GM12873 (cell line): ENCODE data around the gene ZFC3H1.

ENCODE experiments used
- TF ChIP-seq, protein P1 (sequence below): IDR thresholded peaks from 2 replicates; pipeline ENCODE4 v1.5.1; 2012; ENCODE audit warnings: low read depth, mild to moderate bottlenecking, moderate library complexity, low read length, control low read depth; ENCODE audit not compliant: insufficient read depth; ENCODE audit errors: missing control alignments

Gene ZFC3H1

GRCh38 chr12:71641390-71641789, 22.3 kb downstream of the ZFC3H1 start:
- TF ChIP-seq, protein P1, sequence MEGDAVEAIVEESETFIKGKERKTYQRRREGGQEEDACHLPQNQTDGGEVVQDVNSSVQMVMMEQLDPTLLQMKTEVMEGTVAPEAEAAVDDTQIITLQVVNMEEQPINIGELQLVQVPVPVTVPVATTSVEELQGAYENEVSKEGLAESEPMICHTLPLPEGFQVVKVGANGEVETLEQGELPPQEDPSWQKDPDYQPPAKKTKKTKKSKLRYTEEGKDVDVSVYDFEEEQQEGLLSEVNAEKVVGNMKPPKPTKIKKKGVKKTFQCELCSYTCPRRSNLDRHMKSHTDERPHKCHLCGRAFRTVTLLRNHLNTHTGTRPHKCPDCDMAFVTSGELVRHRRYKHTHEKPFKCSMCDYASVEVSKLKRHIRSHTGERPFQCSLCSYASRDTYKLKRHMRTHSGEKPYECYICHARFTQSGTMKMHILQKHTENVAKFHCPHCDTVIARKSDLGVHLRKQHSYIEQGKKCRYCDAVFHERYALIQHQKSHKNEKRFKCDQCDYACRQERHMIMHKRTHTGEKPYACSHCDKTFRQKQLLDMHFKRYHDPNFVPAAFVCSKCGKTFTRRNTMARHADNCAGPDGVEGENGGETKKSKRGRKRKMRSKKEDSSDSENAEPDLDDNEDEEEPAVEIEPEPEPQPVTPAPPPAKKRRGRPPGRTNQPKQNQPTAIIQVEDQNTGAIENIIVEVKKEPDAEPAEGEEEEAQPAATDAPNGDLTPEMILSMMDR: no peak

- TF ChIP-seq, protein P1: no peak
These were observed 23.3 kb downstream of the ZFC3H1 start for GRCh38 chr12:71640316-71640715.

DNA sequence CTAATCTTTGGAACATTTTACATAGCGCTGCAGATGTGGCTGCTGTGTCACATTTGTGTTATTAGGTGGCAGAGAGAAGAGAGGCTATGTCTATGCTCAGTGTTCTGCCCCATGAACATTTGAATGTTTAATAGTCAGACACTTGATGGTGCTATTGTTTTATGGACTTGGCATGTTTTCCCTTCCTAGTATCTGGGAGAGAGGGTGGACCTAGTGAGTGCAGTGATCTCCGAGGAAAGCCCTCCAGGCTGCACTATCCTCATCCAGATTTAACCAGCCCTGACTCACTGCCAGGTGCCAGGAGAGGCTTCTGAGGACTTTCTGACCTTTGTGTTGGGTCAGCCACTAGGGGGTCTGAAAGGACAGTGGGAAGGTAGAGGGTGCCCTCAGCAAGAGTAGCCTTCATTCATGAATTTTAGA, 24.3 kb downstream of the ZFC3H1 start:
- TF ChIP-seq, protein P1: peak; percentile 48

- TF ChIP-seq, protein P1: no peak
These were observed 25.1 kb downstream of the ZFC3H1 start for GRCh38 chr12:71638499-71638898.

DNA sequence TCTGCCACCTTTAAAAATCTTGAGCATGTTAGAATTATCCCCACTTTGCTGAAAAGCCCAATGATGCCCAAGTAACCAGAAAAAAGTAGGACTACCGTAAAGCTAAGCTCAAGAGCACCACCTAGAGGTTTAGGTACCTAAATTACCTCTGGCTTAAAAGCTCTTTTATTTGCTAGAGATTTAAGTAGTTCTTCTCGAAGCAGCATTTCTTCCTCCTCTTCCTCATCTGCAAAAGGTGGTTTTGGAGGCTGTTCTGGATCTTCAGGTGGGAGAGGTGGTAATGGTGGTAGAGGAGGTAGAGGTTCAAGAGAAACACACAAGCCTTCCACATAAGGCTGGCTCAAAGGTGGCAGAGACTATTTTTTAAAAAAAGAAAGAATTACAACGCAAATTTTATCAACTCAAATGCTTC, 26.9 kb downstream of the ZFC3H1 start:
- TF ChIP-seq, protein P1: peak; percentile 81

DNA sequence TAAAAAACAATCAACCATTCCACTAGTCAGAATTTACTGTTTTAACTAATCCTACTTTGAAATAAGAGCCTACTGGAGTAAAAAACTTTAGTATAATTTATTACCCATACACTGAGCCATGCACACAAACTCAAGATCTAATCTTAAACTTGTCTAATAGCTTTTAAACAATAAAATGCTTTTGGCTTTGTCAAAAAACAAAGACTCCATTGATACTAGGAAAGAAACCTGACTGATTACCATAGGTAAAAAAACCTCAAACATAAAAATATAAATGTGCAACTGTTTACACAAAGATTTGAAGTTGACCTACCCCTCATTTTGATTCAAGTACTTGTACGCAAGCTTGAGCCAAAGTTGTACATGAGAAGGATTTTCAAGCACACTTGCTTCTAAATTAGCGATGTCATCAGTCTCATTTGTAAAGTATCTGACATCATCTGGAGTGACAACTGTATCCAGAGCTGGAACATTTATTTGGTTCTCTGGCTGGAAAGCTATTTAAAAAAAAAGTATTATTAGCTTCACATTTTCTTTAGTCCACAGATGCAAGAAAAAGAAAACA, 36.1 kb downstream of the ZFC3H1 start:
- TF ChIP-seq, protein P1: no peak

DNA sequence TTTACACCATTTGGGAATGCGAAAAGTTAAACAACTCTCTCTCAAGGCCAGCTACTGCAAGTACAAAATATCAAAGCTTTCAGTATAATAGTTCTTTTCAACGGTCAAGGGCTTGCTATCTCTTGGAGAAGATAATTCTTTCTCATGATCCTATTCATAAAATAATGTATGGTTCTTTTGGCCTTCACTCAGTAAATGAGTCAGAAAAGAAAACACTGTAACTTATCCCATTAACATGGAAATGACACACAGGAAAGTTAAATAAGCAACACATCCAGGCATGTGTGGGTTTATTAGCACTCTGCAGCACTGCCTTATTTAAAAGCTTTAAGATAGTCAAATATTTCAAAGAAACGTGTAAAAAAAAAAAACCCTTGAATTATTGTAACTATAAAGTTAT, 36.9 kb downstream of the ZFC3H1 start:
- TF ChIP-seq, protein P1: no peak

DNA sequence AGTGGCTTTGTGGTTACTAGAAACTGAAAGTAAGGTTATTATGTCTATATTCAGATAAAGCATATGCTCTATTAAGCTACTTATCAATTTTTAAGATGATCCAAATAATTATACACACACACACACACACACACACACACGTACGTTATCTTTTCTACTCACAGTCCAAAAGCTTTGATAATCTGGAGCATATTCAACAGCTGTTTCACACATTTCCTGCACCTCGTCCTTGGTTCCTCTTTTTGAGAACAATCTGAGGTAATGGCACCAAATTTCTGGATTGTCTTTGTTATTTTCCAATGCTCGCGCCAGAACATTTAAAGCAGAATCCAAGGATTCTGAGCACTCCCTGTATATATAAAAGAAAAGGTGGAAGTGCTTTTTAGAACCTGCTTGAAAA, 37.5 kb downstream of the ZFC3H1 start:
- TF ChIP-seq, protein P1: no peak
